SK-N-SH treated with all-trans-retinoic acid at 6 μM for 48 hours (cell line): Measurements from ENCODE around the gene DEFB113.

Experiments used
- ATAC-seq: fragments of 200-7000 bp; cut with Tn5 transposase; 3 replicates; pipeline ENCODE4 v1.9.1; 2020; ENCODE audit warnings: mild to moderate bottlenecking, moderate library complexity
- ARNTL ChIP-seq: fragments of 450-650 bp; formaldehyde crosslinking; IDR thresholded peaks from 2 replicates; pipeline ENCODE4 v1.5.0; 2020; ENCODE audit warnings: low read depth, mild to moderate bottlenecking, moderate library complexity, borderline replicate concordance
- BACH2 ChIP-seq: fragments of 250-450 bp; sonication (Bioruptor Pico); IDR thresholded peaks from 2 replicates; pipeline ENCODE4 v1.9.0; 2021; ENCODE audit warnings: mild to moderate bottlenecking, borderline replicate concordance
- CSDC2 ChIP-seq: fragments of 250-450 bp; sonication (Bioruptor Pico); IDR thresholded peaks from 2 replicates; pipeline ENCODE4 v1.5.0; 2020; ENCODE audit warnings: mild to moderate bottlenecking, moderate library complexity
- ESRRG ChIP-seq: fragments of 250-450 bp; sonication (Bioruptor Pico); IDR thresholded peaks from 2 replicates; pipeline ENCODE4 v1.6.1; 2021; ENCODE audit warnings: mild to moderate bottlenecking
- GLIS3 ChIP-seq: fragments of 250-450 bp; sonication (Bioruptor Pico); IDR thresholded peaks from 2 replicates; pipeline ENCODE4 v1.5.0; 2020; ENCODE audit warnings: mild to moderate bottlenecking, moderate library complexity
- ISL1 ChIP-seq: fragments of 250-450 bp; sonication (Bioruptor Pico); IDR thresholded peaks from 2 replicates; pipeline ENCODE4 v2.1.2; 2022; ENCODE audit warnings: mild to moderate bottlenecking, moderate library complexity
- OSR1 ChIP-seq: fragments of 250-450 bp; sonication (Bioruptor Pico); IDR thresholded peaks from 2 replicates; pipeline ENCODE4 v1.8.0; 2022; ENCODE audit warnings: moderate library complexity, mild to moderate bottlenecking, inconsistent platforms
- PPARA ChIP-seq: fragments of 250-450 bp; sonication (Bioruptor Pico); IDR thresholded peaks from 2 replicates; pipeline ENCODE4 v1.5.0; 2020; ENCODE audit warnings: mild to moderate bottlenecking, borderline replicate concordance
- TCF4 ChIP-seq: fragments of 250-450 bp; sonication (Bioruptor Pico); IDR thresholded peaks from 2 replicates; pipeline ENCODE4 v1.8.0; 2021; ENCODE audit warnings: mild to moderate bottlenecking, moderate library complexity, borderline replicate concordance
- TOX ChIP-seq: fragments of 250-450 bp; sonication (Bioruptor Pico); IDR thresholded peaks from 2 replicates; pipeline ENCODE4 v1.8.0; 2021; ENCODE audit warnings: mild to moderate bottlenecking, moderate library complexity, borderline replicate concordance
- ZFP3 ChIP-seq: fragments of 250-450 bp; sonication (Bioruptor Pico); IDR thresholded peaks from 2 replicates; pipeline ENCODE4 v1.5.0; 2020; ENCODE audit warnings: mild to moderate bottlenecking, moderate library complexity
- ZNF565 ChIP-seq: fragments of 450-650 bp; formaldehyde crosslinking; conservative IDR thresholded peaks from 2 replicates; pipeline ENCODE4 v1.5.0; 2020; ENCODE audit warnings: low read depth, mild to moderate bottlenecking, moderate library complexity
- ZNF70 ChIP-seq: fragments of 450-650 bp; formaldehyde crosslinking; IDR thresholded peaks from 2 replicates; pipeline ENCODE4 v1.5.0; 2020; ENCODE audit warnings: mild to moderate bottlenecking, moderate library complexity
- ZNF8 ChIP-seq: fragments of 450-650 bp; formaldehyde crosslinking; IDR thresholded peaks from 2 replicates; pipeline ENCODE4 v1.5.0; 2020; ENCODE audit warnings: mild to moderate bottlenecking, moderate library complexity
- TF ChIP-seq, protein P1 (sequence below): fragments of 250-450 bp; sonication (Bioruptor Pico); IDR thresholded peaks from 2 replicates; pipeline ENCODE4 v1.8.0; 2021; ENCODE audit warnings: low read depth, mild to moderate bottlenecking, moderate library complexity, borderline replicate concordance
- TF ChIP-seq, protein P2 (sequence below): fragments of 250-450 bp; sonication (Bioruptor Pico); IDR thresholded peaks from 2 replicates; pipeline ENCODE4 v1.5.1; 2020; ENCODE audit warnings: low read depth, mild to moderate bottlenecking, moderate library complexity

Gene DEFB113

DNA sequence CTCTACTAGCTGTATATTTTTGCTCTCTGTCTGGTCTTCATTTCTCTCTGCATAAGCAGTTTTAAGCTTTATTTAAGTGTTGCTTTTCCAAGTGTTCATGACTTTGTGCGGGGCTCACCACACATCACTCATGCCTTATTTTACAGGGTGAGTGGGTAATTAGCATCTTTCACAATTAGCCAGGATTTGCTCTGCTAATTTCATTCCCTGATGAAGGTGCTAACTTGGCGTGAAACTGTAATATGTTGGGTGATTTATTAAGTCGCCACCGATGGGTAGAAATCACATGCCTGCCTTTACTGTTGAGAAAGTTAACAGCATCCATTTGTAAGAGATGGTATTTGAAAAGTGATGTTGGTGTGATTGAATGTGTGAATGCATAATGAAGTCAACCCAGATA is 50.2 kb downstream of the DEFB113 start (continued):
- TF ChIP-seq, protein P1, sequence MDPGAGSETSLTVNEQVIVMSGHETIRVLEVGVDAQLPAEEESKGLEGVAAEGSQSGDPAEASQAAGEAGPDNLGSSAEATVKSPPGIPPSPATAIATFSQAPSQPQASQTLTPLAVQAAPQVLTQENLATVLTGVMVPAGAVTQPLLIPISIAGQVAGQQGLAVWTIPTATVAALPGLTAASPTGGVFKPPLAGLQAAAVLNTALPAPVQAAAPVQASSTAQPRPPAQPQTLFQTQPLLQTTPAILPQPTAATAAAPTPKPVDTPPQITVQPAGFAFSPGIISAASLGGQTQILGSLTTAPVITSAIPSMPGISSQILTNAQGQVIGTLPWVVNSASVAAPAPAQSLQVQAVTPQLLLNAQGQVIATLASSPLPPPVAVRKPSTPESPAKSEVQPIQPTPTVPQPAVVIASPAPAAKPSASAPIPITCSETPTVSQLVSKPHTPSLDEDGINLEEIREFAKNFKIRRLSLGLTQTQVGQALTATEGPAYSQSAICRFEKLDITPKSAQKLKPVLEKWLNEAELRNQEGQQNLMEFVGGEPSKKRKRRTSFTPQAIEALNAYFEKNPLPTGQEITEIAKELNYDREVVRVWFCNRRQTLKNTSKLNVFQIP: no peak
- no peak for TF ChIP-seq TOX (CRISPR knock-in tag)
- no peak for TF ChIP-seq ZNF70 (CRISPR knock-in tag)
- TF ChIP-seq ARNTL (CRISPR knock-in tag): no peak
- TF ChIP-seq BACH2 (CRISPR knock-in tag): no peak
- TF ChIP-seq TCF4 (CRISPR knock-in tag): no peak
- no peak for TF ChIP-seq OSR1 (CRISPR knock-in tag)
- no peak for TF ChIP-seq GLIS3 (CRISPR knock-in tag)
- TF ChIP-seq, protein P2, sequence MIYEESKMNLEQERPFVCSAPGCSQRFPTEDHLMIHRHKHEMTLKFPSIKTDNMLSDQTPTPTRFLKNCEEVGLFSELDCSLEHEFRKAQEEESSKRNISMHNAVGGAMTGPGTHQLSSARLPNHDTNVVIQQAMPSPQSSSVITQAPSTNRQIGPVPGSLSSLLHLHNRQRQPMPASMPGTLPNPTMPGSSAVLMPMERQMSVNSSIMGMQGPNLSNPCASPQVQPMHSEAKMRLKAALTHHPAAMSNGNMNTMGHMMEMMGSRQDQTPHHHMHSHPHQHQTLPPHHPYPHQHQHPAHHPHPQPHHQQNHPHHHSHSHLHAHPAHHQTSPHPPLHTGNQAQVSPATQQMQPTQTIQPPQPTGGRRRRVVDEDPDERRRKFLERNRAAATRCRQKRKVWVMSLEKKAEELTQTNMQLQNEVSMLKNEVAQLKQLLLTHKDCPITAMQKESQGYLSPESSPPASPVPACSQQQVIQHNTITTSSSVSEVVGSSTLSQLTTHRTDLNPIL (CRISPR knock-in tag): no peak
- TF ChIP-seq ZNF8 (CRISPR knock-in tag): no peak
- TF ChIP-seq ISL1 (CRISPR knock-in tag): no peak

DNA sequence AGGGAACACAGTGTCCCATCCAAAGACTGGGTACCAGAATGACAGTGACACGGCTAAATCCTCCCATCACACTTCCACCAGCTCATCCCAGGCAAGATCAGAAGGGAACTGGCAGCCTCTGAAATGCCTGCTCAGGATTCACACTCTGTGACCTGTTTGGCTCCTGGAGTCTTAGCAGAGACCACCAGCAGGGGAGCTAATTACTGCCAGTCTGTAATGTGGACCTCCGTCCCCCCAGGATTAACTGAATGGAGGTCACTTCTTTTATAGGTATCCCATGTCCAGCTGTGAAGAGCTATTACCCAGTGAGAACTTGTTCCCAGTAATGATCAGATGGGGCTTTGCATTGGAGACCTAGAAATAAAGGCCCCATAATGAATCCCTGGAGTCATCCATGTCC is 50.6 kb downstream of the DEFB113 start:
- TF ChIP-seq CSDC2 (CRISPR knock-in tag) (no peak), ISL1 (CRISPR knock-in tag) (no peak), GLIS3 (CRISPR knock-in tag) (no peak), ESRRG (CRISPR knock-in tag) (no peak), ZFP3 (CRISPR knock-in tag) (no peak), PPARA (no peak), ZNF565 (CRISPR knock-in tag) (no peak)
- TF ChIP-seq, all 23 proteins: peak for 0
- ATAC-seq: no peak
